Lung (tissue), 12 donors: ENCODE data around the gene FILIP1L. TPM values are rescaled to one million over a fixed set of nuclear protein-coding genes. Genes with fewer than 3 reads are reported as not detected.

Experiments
- ATAC-seq: fragments of 200-7000 bp; cut with Tn5 transposase; one replicate; pipeline ENCODE4 v1.9.1; 2020; ENCODE audit warnings: moderate number of reproducible peaks; ENCODE audit not compliant: insufficient read depth, low FRiP score
- DNase-seq, 3 donors: peaks; one replicate each; pipeline ENCODE4 v3.0.0-alpha.2; 2013 to 2017
- H3K27ac ChIP-seq, 2 donors: one replicate each; pipeline ENCODE4 v1.5.1; 2013; ENCODE audit warnings: mild to moderate bottlenecking in 2 of 2, moderate library complexity in 2 of 2, control low read depth in 1 of 2, inconsistent platforms in 1 of 2, low read depth in 1 of 2, low read length in 1 of 2
- H3K27me3 ChIP-seq, 3 donors: one replicate each; pipeline ENCODE4 v1.5.1; 2013; ENCODE audit warnings: low read length in 2 of 3; ENCODE audit not compliant: control insufficient read depth in 3 of 3, insufficient read depth in 3 of 3
- H3K36me3 ChIP-seq, 4 donors: one replicate each; pipeline ENCODE4 v1.5.1; 2013; ENCODE audit warnings: low read length in 4 of 4, mild to moderate bottlenecking in 1 of 4, moderate library complexity in 1 of 4; ENCODE audit not compliant: control insufficient read depth in 4 of 4, insufficient read depth in 4 of 4
- H3K4me1 ChIP-seq, 5 donors: one replicate each; pipeline ENCODE4 v1.5.1; 2013; ENCODE audit warnings: low read length in 5 of 5, mild to moderate bottlenecking in 2 of 5, moderate library complexity in 1 of 5; ENCODE audit not compliant: control insufficient read depth in 5 of 5, insufficient read depth in 5 of 5
- H3K4me3 ChIP-seq: one replicate; pipeline ENCODE4 v1.5.1; 2013; ENCODE audit warnings: mild to moderate bottlenecking, control low read depth, moderate library complexity
- H3K9ac ChIP-seq, 2 donors: one replicate each; pipeline ENCODE4 v1.5.1; 2013; ENCODE audit warnings: low read length in 2 of 2, control low read depth in 1 of 2; ENCODE audit not compliant: insufficient read depth in 1 of 2
- H3K9me3 ChIP-seq, 4 donors: one replicate each; pipeline ENCODE4 v1.5.1; 2013; ENCODE audit warnings: low read length in 3 of 4, mild to moderate bottlenecking in 1 of 4, moderate library complexity in 1 of 4; ENCODE audit not compliant: control insufficient read depth in 4 of 4, insufficient read depth in 3 of 4
- WGBS, 2 donors: extraction: QIAGEN DNeasy Blood & Tissue Kit; methylation state at CpG; one replicate each; pipeline ENCODE4 v1.1.7; 2013; 5-methylcytosine and 5-hydroxymethylcytosine counted together
- polyA plus RNA-seq, 2 donors: library from polyadenylated mRNA; stranded (reverse); fragments of 200-250 nt; gene quantifications; one replicate each; pipeline ENCODE4 v1.2.1, GENCODE V29; 2013
- total RNA-seq, 2 donors: library from RNA; depleted of rRNA in 1 of 2; stranded (reverse); fragments of >200 nt in 1 of 2; gene quantifications; one replicate each; pipeline ENCODE4 v1.2.1, GENCODE V29; 2014 to 2021
- TF ChIP-seq, protein P1 (sequence below): IDR thresholded peaks from 2 replicates; pipeline ENCODE4 v1.5.1; 2012; ENCODE audit warnings: mild to moderate bottlenecking; ENCODE audit errors: control extremely low read depth, extremely low read depth
- donor health status: control.
- donor health status: control.
- donor health status: Bipolar disorder and iron deficiency.
- donor health status: healthy.
- donor health status: DM: yes; HTN: yes; CAD: no.

The FILIP1L gene
- total and polyA plus RNA-seq, 4 donors: 8.3 to 27.8 (median 22.5) TPM

DNA sequence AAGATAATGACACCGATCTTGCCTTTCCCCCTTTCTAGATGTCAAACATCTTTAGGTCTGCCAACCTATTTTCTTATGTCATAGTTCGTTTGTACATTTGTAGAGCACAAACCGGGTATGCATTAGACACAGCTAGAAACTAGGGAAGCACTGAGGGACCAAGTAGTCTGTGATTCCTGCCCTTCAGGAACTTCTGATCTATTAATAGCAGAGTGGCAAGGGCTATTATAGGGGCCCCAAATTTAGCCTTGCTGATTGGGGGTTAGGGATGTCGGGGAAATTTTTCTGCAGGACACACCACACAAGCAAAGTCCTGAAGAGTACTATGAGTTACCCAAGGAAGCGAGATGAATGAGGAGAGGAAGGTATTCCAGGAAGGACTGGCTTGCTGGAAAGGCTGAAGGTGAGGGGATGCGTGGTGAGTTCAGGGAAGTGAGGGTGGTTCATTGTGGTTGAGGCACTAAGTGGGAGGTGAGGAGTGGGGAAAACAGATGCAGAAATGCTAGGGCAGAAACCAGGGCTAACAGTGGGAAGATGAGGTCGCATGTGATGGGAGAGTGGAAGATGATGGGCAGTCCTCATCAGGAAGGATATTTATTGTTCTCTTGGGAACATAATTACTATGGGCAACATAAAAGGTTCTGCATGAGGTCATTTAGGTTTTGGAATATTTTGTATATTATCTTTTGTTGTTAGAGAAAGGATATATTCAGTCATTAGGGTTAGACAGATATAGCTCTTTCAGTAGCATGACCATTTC lies 152.4 kb downstream of the FILIP1L start:
- Histone ChIP-seq H3K36me3 (no peaks in the 10 kb centered on the region), H3K4me3 (no peak overlapping the region), H3K9me3 (no peaks in the 10 kb centered on the region), H3K27me3 (no peaks in the 10 kb centered on the region), H3K4me1 (peaks cover 3 to 14% (median 7%) of the 10 kb centered on the region in 5 donors), H3K27ac (no peak overlapping the region), H3K9ac (no peak overlapping the region)
- WGBS, 2 donors: 93% methylated on average over 7 of the region's 7 CpGs
- TF ChIP-seq, protein P1, sequence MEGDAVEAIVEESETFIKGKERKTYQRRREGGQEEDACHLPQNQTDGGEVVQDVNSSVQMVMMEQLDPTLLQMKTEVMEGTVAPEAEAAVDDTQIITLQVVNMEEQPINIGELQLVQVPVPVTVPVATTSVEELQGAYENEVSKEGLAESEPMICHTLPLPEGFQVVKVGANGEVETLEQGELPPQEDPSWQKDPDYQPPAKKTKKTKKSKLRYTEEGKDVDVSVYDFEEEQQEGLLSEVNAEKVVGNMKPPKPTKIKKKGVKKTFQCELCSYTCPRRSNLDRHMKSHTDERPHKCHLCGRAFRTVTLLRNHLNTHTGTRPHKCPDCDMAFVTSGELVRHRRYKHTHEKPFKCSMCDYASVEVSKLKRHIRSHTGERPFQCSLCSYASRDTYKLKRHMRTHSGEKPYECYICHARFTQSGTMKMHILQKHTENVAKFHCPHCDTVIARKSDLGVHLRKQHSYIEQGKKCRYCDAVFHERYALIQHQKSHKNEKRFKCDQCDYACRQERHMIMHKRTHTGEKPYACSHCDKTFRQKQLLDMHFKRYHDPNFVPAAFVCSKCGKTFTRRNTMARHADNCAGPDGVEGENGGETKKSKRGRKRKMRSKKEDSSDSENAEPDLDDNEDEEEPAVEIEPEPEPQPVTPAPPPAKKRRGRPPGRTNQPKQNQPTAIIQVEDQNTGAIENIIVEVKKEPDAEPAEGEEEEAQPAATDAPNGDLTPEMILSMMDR: no peak
- DNase-seq: no peak
- no peak for ATAC-seq

DNA sequence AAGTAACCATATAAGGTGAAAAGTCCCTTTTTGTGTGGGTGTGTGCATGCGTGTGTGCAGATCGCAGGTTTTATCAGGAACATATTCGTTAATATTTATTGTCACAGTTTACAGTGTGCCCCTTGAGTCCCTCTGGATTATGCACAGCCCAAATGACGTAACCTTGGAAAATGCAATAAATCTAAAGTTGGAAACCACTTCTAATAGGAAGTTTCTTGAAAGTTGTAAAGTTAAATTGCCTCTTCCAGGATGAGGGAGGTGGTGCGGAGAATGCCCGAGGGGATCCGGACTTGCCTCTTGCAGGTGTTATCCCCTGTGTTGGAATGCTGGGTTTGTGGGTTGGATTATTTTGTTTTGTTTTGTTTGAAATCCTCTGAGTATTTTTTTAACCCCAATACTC lies 153.4 kb downstream of the FILIP1L start:
- Histone ChIP-seq H3K27ac (no peak overlapping the region), H3K4me3 (no peak overlapping the region), H3K4me1 (peaks cover 0 to 19% (median 7%) of the 10 kb centered on the region in 5 donors), H3K36me3 (no peaks in the 10 kb centered on the region), H3K27me3 (no peaks in the 10 kb centered on the region), H3K9me3 (no peaks in the 10 kb centered on the region), H3K9ac (no peak overlapping the region)
- WGBS, 2 donors: 58 to 82% methylated on average over 7 of the region's 7 CpGs
- TF ChIP-seq, protein P1: no peak
- DNase-seq (no peak), ATAC-seq (no peak)

- no peak overlapping the region for H3K4me3 ChIP-seq
- H3K36me3 ChIP-seq: no peaks in the 10 kb centered on the region
- no peaks in the 10 kb centered on the region for H3K27me3 ChIP-seq
- WGBS, 2 donors: 59 to 72% methylated on average over 5 of the region's 5 CpGs
- peaks cover 0 to 19% (median 4%) of the 10 kb centered on the region in 5 donors for H3K4me1 ChIP-seq
- TF ChIP-seq, protein P1: no peak
- H3K9me3 ChIP-seq: no peaks in the 10 kb centered on the region
- no peak overlapping the region for H3K9ac ChIP-seq
- ATAC-seq: no peak
- no peak overlapping the region for H3K27ac ChIP-seq
- DNase-seq: no peak
Observed at GRCh38 chr3:99960123-99960878, 154.0 kb downstream of the FILIP1L start.
